Fibroblast of lung (primary cell): ENCODE results near the gene PCNT.

ENCODE experiments used
- CTCF ChIP-seq, 2 donors: IDR thresholded peaks in 1 of 2; conservative IDR thresholded peaks in 1 of 2; 1 replicate in 1 of 2; 2 replicates in 1 of 2; pipeline ENCODE4 v1.5.1; 2011 to 2012; ENCODE audit warnings: low read length in 2 of 2, control low read depth in 1 of 2, inconsistent platforms in 1 of 2, low read depth in 1 of 2, mild to moderate bottlenecking in 1 of 2
- EZH2 ChIP-seq: IDR thresholded peaks from 2 replicates; pipeline ENCODE4 v1.5.1; 2012; ENCODE audit warnings: low read length, control low read depth, mild to moderate bottlenecking; ENCODE audit errors: missing control alignments

- TF ChIP-seq CTCF (conservative IDR thresholded peaks at IDR 0.05 in 1 of 2, IDR thresholded peaks at IDR 0.05 in 1 of 2; ENCODE audit: low read depth in 1 of 2, low read length in 2 of 2) (no peak), EZH2 (no peak)
Observed at GRCh38 chr21:46412521-46413364, 88.8 kb downstream of the PCNT start.
